Limb (tissue), 2 donors: ENCODE results near the gene IL16.

Experiments
- DNase-seq, 2 donors: peaks; one replicate each; pipeline ENCODE4 v3.0.0-alpha.2; 2016; ENCODE audit errors: extremely low spot score in 2 of 2

Gene IL16

GRCh38 chr15:81292523-81293001, 95.9 kb downstream of the IL16 start:
- DNase-seq: no peak

DNA sequence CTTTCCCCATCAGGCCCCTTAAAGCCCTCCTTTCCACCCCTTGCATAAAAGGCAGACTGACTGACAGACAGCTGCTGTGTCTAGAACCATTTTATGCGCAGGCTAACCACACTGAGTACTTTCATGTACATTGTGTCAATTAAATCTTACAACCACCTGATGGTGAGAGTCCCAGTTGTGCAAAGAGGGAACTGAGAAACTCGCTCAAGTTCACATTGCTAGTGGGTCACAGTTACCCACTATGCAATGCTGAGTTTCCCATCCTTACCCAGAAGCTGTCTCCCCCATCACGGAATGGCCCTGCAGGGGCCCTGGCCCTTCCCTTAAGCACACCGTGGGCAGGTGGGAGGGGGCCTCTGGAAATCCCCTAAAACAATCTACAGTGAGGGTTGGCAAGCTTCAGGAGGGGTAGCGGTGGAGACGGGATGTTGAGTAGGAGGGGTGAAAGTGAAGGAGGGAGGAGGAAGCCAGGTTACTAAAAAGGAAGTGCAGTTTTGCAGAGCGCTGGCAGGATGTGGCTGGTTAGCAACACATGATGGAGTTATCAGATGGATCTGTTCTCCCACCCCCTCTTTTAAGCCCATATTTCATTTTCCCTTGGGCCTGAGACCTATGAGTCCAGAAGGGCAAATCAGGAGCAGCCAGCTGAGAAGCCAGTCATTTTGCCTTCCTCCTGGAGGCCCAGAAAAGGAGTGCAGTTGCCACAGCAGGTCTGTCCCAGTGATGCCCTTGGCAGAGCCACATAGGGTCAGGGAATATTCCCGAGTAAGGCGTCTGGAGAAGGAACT, 97.2 kb downstream of the IL16 start:
- no peak for DNase-seq

DNA sequence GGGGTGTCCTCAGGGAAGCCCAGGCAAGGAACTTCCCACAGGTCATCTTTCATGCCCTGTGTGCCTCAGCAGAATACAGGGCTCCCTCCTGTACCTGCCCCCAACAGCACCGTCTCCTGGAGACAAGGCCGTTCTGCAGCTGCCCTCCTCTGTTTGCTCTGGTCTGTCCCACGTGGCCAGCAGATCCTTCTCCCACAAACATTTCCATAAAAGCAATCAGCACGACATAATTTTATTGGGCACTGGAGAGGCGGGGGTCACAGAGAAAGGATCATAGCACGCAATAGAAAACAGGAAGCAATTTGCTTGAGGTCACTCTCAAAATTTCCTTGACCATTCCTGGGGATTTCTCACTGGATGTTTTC, 97.8 kb downstream of the IL16 start:
- DNase-seq: no peak

GRCh38 chr15:81295486-81296121, 98.9 kb downstream of the IL16 start:
- no peak for DNase-seq

DNA sequence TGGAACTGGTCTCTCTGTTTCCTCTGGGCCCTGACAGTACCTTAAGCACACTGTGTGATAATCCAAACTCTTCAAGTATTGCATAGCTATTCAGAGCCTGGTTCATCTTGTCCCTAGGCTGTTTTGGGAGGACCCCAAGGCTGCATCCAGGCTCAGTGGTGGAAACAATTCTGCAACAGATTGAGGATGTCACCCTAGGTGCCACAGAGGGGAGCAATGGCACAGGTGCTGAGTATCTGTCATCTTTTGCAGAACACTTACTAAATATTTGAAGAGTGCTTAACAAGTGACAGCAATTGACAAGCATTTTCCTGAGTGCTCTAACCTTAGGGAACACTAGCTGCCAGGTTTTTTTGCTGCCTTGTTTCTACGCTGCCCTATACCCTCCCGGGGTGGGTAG, 99.5 kb downstream of the IL16 start:
- no peak for DNase-seq

- no peak for DNase-seq
Observed at GRCh38 chr15:81296673-81297072, 100.0 kb downstream of the IL16 start.

DNA sequence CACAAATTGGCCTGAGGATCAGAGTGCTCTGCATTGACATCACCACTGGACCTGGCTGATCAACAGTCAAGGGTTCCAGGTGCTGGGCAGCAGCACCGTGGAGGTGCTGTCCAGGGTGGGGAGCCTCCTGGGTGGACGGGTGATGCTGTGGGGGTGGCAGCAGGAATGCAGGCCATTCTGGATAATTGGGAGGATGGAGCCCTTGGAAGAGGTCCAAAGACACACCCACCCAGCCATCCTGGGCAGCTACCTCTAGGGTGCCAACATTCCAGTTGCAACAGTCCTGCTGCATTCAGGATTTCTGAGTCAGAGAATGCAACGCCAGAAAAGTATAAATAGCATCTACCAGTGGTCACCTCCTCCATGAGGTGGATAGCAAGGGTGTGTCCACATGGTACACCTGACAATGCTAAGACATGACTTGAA, 100.5 kb downstream of the IL16 start:
- no peak for DNase-seq

GRCh38 chr15:81297603-81298575, 101.2 kb downstream of the IL16 start:
- DNase-seq: no peak

DNA sequence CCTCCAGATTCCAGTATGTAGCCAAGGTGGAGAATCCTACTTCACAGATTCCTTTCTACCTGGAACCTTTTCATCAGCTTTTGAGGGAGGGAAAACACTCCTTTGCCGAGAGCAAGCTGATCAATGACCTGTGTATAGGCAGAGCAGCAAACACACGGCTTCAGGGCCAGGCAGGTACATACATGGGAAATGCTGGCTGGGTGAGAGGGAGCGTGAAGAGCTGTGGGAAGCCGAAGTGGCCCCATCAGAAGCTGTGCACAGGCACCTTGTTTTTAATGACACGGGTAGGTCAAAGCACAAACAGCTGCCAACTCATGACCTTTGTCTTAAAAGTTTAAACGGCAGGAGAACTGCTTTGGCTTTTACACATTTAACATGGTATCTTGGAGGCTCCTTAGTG, 101.9 kb downstream of the IL16 start:
- DNase-seq: no peak

DNA sequence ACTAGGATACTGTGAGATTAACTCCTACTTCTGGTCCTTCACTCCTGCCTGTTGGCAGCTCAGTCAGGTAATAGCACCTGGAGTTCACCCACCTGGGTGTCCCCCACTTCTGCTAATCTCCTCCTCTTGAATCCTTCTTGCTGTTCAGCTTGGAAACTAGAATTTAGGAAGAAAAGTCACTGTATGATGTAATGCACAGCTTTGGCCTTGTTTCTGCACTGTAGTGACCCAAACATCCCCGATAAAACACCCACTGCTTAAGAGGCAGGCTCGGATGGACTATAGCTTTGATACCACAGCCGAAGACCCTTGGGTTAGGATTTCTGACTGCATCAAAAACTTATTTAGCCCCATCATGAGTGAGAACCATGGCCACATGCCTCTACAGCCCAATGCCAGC, 102.5 kb downstream of the IL16 start:
- DNase-seq: no peak

DNA sequence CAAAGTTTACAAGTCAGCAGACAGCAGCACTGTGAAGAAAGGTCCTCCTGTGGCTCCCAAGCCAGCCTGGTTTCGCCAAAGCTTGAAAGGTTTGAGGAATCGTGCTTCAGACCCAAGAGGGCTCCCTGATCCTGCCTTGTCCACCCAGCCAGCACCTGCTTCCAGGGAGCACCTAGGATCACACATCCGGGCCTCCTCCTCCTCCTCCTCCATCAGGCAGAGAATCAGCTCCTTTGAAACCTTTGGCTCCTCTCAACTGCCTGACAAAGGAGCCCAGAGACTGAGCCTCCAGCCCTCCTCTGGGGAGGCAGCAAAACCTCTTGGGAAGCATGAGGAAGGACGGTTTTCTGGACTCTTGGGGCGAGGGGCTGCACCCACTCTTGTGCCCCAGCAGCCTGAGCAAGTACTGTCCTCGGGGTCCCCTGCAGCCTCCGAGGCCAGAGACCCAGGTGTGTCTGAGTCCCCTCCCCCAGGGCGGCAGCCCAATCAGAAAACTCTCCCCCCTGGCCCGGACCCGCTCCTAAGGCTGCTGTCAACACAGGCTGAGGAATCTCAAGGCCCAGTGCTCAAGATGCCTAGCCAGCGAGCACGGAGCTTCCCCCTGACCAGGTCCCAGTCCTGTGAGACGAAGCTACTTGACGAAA, 103.1 kb downstream of the IL16 start:
- no peak for DNase-seq

- DNase-seq: no peak
Observed at GRCh38 chr15:81301385-81301784, 104.7 kb downstream of the IL16 start.

- no peak for DNase-seq
Observed at GRCh38 chr15:81301815-81302399, 105.2 kb downstream of the IL16 start.

- no peak for DNase-seq
Observed at GRCh38 chr15:81302701-81303109, 106.0 kb downstream of the IL16 start.

DNA sequence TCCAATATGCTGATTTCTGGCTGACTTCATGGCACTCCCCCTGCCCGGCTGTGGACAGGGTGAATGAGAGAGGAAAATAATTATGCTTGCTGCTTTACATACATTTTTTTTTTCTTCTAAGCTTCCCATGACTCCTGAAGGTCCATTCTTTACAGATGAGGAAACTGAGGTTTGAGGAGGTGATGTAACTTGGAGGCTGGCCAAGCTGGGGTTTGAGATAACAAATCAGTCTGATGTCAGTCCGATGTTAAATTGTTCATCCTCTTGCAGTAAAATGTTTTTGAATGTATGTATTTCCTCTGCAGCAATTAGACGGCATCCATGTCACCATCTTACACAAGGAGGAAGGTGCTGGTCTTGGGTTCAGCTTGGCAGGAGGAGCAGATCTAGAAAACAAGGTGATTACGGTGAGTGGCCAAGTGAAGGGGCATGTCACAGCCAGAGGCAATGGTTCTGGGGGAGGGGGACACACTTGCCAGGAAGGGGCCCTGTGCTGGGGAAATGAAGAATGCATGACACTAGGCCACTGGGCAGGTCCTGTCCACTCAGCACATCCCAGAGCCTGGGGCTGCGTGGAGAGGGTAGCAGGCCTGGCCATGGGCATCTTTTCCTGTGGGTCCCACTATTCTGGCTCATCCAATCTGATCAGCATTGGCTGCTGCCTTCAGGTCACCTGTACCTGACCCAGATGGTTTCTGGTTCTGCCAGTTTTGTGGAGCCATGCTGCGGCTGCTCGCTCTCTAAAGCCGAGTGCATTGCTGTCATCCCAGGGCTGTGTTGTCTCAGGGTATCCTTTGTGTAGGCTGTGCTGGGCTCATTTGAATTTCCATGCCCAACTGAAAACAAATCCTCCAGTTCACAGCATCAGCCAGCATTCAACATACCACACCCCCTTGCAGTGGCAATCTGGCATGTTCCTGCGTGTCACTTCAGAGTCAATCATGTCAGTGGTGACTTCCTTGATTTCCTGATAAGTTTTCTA, 106.9 kb downstream of the IL16 start:
- no peak for DNase-seq

DNA sequence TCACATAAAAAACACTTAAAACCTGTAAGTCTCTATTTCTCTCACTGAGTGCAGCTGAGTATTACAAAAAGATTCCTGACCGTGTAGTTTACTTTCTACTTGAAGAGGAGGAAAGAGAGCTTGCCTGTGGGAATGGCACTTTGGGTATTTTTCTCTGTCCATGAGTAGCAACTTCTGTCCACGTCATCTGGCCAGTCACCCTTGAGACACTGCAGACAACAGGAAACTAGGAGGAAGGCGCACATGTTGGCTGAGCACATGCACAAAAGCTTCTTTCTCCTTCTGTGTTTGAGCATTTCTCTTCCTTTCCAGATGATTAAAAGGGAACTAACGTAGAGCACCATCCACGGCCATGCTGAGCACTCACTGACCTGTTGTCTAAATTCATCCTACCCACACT, 107.5 kb downstream of the IL16 start:
- DNase-seq: no peak

DNA sequence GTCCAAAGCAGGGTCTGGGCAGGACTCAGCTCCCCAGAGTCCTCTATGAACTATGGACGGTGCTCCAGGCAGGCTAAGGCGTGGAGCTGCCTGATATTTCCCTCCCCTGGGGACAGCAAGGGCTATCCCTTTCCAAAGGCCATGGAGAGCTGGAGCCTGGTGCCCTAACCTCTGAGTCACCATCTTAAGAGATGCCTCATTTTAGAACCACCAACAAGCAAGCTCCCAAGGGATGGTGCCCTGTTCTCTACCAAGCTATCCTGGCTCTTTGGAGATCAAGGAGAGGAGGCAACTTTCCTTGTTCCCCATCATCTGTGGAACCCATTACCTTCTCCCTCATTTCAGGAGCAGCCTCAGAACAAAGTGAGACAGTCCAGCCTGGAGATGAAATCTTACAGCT, 111.6 kb downstream of the IL16 start:
- no peak for DNase-seq

GRCh38 chr15:81309647-81310450, 113.2 kb downstream of the IL16 start:
- DNase-seq: no peak

- no peak for DNase-seq
Observed at GRCh38 chr15:81310480-81310879, 113.8 kb downstream of the IL16 start.
